Erythroblast (primary cell): Measurements from ENCODE around the gene DEPDC5.

Source experiments
- GATA1 ChIP-seq: IDR thresholded peaks from 2 replicates; pipeline ENCODE4 v1.6.1; 2011; ENCODE audit warnings: low read depth, mild to moderate bottlenecking, control low read depth, low read length, moderate library complexity
- POLR2A ChIP-seq: IDR thresholded peaks from 2 replicates; pipeline ENCODE4 v1.6.1; 2011; ENCODE audit warnings: mild to moderate bottlenecking, low read length

DNA sequence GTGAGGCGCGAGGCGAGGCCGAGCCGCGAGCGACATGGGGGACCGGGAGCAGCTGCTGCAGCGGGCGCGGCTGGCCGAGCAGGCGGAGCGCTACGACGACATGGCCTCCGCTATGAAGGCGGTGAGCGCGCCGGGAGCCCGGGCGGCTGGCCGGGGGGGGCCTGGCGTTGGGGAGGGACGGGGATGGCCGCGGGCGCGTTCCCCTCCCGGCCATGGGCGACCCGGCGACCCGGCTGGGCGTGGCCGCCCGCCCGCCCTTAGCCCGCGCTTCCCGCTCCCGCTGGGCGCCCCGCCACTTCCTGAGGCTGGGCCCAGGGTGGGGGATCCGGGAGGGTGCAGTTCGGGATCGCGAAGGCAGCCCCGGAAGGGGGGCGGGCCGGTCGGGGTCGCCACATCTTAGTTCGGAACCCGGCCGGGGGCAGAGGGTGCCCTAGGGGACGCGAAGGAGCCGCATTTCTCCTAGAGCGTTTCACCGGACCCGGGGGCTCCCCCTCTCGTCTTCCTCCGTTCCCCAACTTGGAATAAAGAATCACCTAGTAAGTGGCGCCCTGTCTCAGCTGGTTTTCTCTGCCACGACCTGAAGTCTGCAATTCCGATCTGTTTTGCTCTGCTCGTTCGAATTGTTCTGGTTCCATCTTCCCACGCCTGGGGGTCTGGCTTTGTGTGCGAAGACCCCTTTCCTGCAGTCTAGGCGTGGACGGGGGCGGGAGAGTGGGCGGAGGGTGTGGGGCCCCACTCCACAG lies 191.1 kb downstream of the DEPDC5 start:
- TF ChIP-seq POLR2A, result peak; percentile 64
- TF ChIP-seq GATA1, result no peak
